GM23338 (cell line): Measurements from ENCODE around the gene B4GALT7. TPM values are rescaled to one million over a fixed set of nuclear protein-coding genes. Genes with fewer than 3 reads are reported as not detected.

Experiments
- ATAC-seq: fragments of 200-7000 bp; cut with Tn5 transposase; 3 replicates; pipeline ENCODE4 v1.9.1; 2020
- DNase-seq: peaks from one replicate; pipeline ENCODE4 v3.0.0-alpha.2; 2015; ENCODE audit warnings: low spot score
- H2AFZ ChIP-seq: fragments of 200-600 bp; sonication (generic); 2 replicates; pipeline ENCODE4 v1.8.0; 2016; ENCODE audit warnings: antibody characterized with exemption, mild to moderate bottlenecking, moderate library complexity
- H3F3A ChIP-seq: fragments of 200-600 bp; sonication (generic); replicated peaks from 2 replicates; pipeline ENCODE4 v1.8.0; 2017; ENCODE audit warnings: antibody characterized with exemption, mixed run types, low read depth
- H3K27ac ChIP-seq: fragments of 200-600 bp; sonication (generic); 2 replicates; pipeline ENCODE4 v1.6.1; 2016; ENCODE audit warnings: low read depth
- H3K27me3 ChIP-seq: fragments of 200-600 bp; sonication (generic); 2 replicates; pipeline ENCODE4 v1.8.0; 2016; ENCODE audit warnings: mild to moderate bottlenecking, mixed run types, moderate library complexity; ENCODE audit not compliant: insufficient read depth
- H3K36me3 ChIP-seq: fragments of 200-600 bp; sonication (generic); 2 replicates; pipeline ENCODE4 v1.8.0; 2016; ENCODE audit warnings: mild to moderate bottlenecking; ENCODE audit not compliant: insufficient read depth
- H3K4me1 ChIP-seq: fragments of 200-600 bp; sonication (generic); 2 replicates; pipeline ENCODE4 v1.8.0; 2016; ENCODE audit warnings: mild to moderate bottlenecking, moderate library complexity; ENCODE audit not compliant: insufficient read depth
- H3K4me2 ChIP-seq: fragments of 200-600 bp; sonication (generic); 2 replicates; pipeline ENCODE4 v1.7.1; 2017; ENCODE audit warnings: mixed run types
- H3K4me3 ChIP-seq: fragments of 200-600 bp; sonication (generic); 2 replicates; pipeline ENCODE4 v1.6.1; 2016; ENCODE audit warnings: mixed run types
- H3K79me2 ChIP-seq: fragments of 200-600 bp; sonication (generic); replicated peaks from 2 replicates; pipeline ENCODE4 v1.8.0; 2017; ENCODE audit warnings: mild to moderate bottlenecking; ENCODE audit not compliant: insufficient read depth
- H3K9me2 ChIP-seq: fragments of 200-600 bp; sonication (generic); 2 replicates; pipeline ENCODE4 v1.8.0; 2017; ENCODE audit not compliant: insufficient read depth
- H4K20me1 ChIP-seq: fragments of 200-600 bp; sonication (generic); replicated peaks from 2 replicates; pipeline ENCODE4 v1.8.0; 2017; ENCODE audit warnings: mild to moderate bottlenecking; ENCODE audit not compliant: insufficient read depth
- H3K27ac Mint-ChIP-seq: 2 replicates; pipeline ENCODE4 v1.8.0; 2020; ENCODE audit warnings: inconsistent platforms, mild to moderate bottlenecking, moderate library complexity, mixed read lengths
- H3K27me3 Mint-ChIP-seq: 3 replicates; pipeline ENCODE4 v1.8.0; 2022; ENCODE audit warnings: low read depth, mild to moderate bottlenecking, moderate library complexity, mixed read lengths, inconsistent platforms; ENCODE audit not compliant: insufficient read depth, poor library complexity
- H3K36me3 Mint-ChIP-seq: 3 replicates; pipeline ENCODE4 v1.8.0; 2021; ENCODE audit warnings: low read depth, mild to moderate bottlenecking, inconsistent platforms, moderate library complexity, mixed read lengths
- H3K4me1 Mint-ChIP-seq: 3 replicates; pipeline ENCODE4 v1.8.0; 2020; ENCODE audit warnings: mild to moderate bottlenecking, inconsistent platforms, mixed read lengths
- H3K4me3 Mint-ChIP-seq: 3 replicates; pipeline ENCODE4 v1.8.0; 2021; ENCODE audit warnings: moderate library complexity, mild to moderate bottlenecking, inconsistent platforms, mixed read lengths
- H3K9me3 Mint-ChIP-seq: 3 replicates; pipeline ENCODE4 v1.8.0; 2020; ENCODE audit warnings: moderate library complexity, mild to moderate bottlenecking, inconsistent platforms, mixed read lengths
- CREB1 ChIP-seq: fragments of 250-450 bp; sonication (Bioruptor Pico); IDR thresholded peaks from 2 replicates; pipeline ENCODE4 v1.5.0; 2020; ENCODE audit warnings: low read depth, mild to moderate bottlenecking, moderate library complexity
- CTCF ChIP-seq, 2 experiments: fragments of 200-600 bp in 1 of 2; sonication (generic) in 1 of 2; conservative IDR thresholded peaks; 2 replicates each; pipeline versions ENCODE4 v1.5.1 to v1.6.1; 2016 to 2017; ENCODE audit warnings: antibody characterized with exemption in 2 of 2, low read depth in 2 of 2, mild to moderate bottlenecking in 2 of 2, moderate library complexity in 1 of 2
- ETS1 ChIP-seq: IDR thresholded peaks from 2 replicates; pipeline ENCODE4 v1.6.1; 2016; ENCODE audit warnings: antibody characterized with exemption
- EZH2 ChIP-seq: fragments of 200-600 bp; sonication (generic); IDR thresholded peaks from one replicate; pipeline ENCODE4 v1.8.0; 2017; ENCODE audit warnings: antibody characterized with exemption, mild to moderate bottlenecking, low read depth; ENCODE audit not compliant: unreplicated experiment
- EZH2phosphoT487 ChIP-seq: fragments of 200-600 bp; sonication (generic); IDR thresholded peaks from one replicate; pipeline ENCODE4 v1.8.1; 2018; ENCODE audit warnings: antibody characterized with exemption; ENCODE audit not compliant: unreplicated experiment
- JUNB ChIP-seq: IDR thresholded peaks from one replicate; pipeline ENCODE4 v1.6.1; 2016; ENCODE audit warnings: antibody characterized with exemption; ENCODE audit not compliant: unreplicated experiment
- NANOG ChIP-seq: IDR thresholded peaks from 2 replicates; pipeline ENCODE4 v1.6.1; 2016; ENCODE audit warnings: antibody characterized with exemption, borderline replicate concordance
- POLR2AphosphoS5 ChIP-seq: IDR thresholded peaks from 2 replicates; pipeline ENCODE4 v1.6.1; 2016; ENCODE audit warnings: antibody characterized with exemption, low read depth
- REST ChIP-seq: IDR thresholded peaks from one replicate; pipeline ENCODE4 v1.6.1; 2018; ENCODE audit warnings: antibody characterized with exemption; ENCODE audit not compliant: unreplicated experiment
- STAT1 ChIP-seq: IDR thresholded peaks from one replicate; pipeline ENCODE4 v1.6.1; 2016; ENCODE audit warnings: antibody characterized with exemption; ENCODE audit not compliant: unreplicated experiment
- ZNF114 ChIP-seq: fragments of 250-450 bp; sonication (Bioruptor Pico); IDR thresholded peaks from 2 replicates; pipeline ENCODE4 v1.5.0; 2020; ENCODE audit warnings: mild to moderate bottlenecking, moderate library complexity
- ZNF331 ChIP-seq: fragments of 250-450 bp; sonication (Bioruptor Pico); IDR thresholded peaks from 2 replicates; pipeline ENCODE4 v1.5.0; 2020; ENCODE audit warnings: low read depth, mild to moderate bottlenecking, moderate library complexity
- ZNF462 ChIP-seq: fragments of 250-450 bp; sonication (Bioruptor Pico); IDR thresholded peaks from 2 replicates; pipeline ENCODE4 v1.5.0; 2020; ENCODE audit warnings: mild to moderate bottlenecking, moderate library complexity
- polyA plus RNA-seq: library from polyadenylated mRNA; unstranded; fragments of >200 nt; fragmentation: Nextera tagmentation; extraction: Ambion mirVana; gene quantifications from 2 replicates; pipeline ENCODE4 v1.2.1, GENCODE V29; 2016
- total RNA-seq: library from RNA; depleted of rRNA; stranded (reverse); fragments of >200 nt; shearing (Covaris generic); gene quantifications from 2 replicates; pipeline ENCODE4 v1.2.3, GENCODE V29; 2014

B4GALT7 gene
- total and polyA plus RNA-seq, 2 experiments from 2014 or later, result 10.0 to 23.3 TPM

- H3K27ac ChIP-seq, result no peak overlapping the region
- H3K27me3 ChIP-seq, result peaks cover 4% of the 10 kb centered on the region; the same call in 1 of the 2 replicates
- H2AFZ ChIP-seq, result no peak overlapping the region
- Mint-ChIP-seq H3K27me3 (peaks cover 20% of the 10 kb centered on the region), H3K4me1 (peaks cover 26% of the 10 kb centered on the region), H3K36me3 (peaks cover 5% of the 10 kb centered on the region; the same call in 1 of the 3 replicates), H3K27ac (no peak overlapping the region), H3K4me3 (no peak overlapping the region), H3K9me3 (peaks cover 2% of the 10 kb centered on the region; the same call in 1 of the 3 replicates)
- no peak for ATAC-seq
- no peaks in the 10 kb centered on the region for H3K9me2 ChIP-seq
- H3K36me3 ChIP-seq, result no peaks in the 10 kb centered on the region
- no peak overlapping the region for H3K4me2 ChIP-seq
- TF ChIP-seq POLR2AphosphoS5 (no peak), ZNF331 (no peak), REST (no peak), EZH2 (no peak), JUNB (no peak), STAT1 (no peak), ETS1 (no peak), EZH2phosphoT487 (no peak), CTCF (conservative IDR thresholded peaks at IDR 0.05; ENCODE audit: low read depth in 2 of 2) (no peak), NANOG (no peak), ZNF114 (no peak), CREB1 (CRISPR knock-in tag) (no peak), ZNF462 (CRISPR knock-in tag) (no peak)
- peaks cover 1% of the 10 kb centered on the region; the same call in 1 of the 2 replicates for H3K79me2 ChIP-seq
- peaks cover 5% of the 10 kb centered on the region; the same call in 1 of the 2 replicates for H3F3A ChIP-seq
- peaks cover 13% of the 10 kb centered on the region for H3K4me1 ChIP-seq
- DNase-seq, result no peak
- no peak overlapping the region for H3K4me3 ChIP-seq
- peaks cover 6% of the 10 kb centered on the region; the same call in 1 of the 2 replicates for H4K20me1 ChIP-seq
Observed at GRCh38 chr5:177605667-177606066, 5.7 kb downstream of the B4GALT7 start.
